Uterus (tissue), 2 donors: ENCODE results near the gene SLC25A34.

Experiments
- POLR2A ChIP-seq, 2 donors: fragments of 450-650 bp; IDR thresholded peaks; one replicate each; pipeline ENCODE4 v1.6.1; 2016; ENCODE audit warnings: antibody characterized with exemption in 2 of 2, mild to moderate bottlenecking in 1 of 2, moderate library complexity in 1 of 2
- TF ChIP-seq, protein P1 (sequence below), 4 experiments: fragments of 200-600 bp in 2 of 4; fragments of 450-650 bp in 2 of 4; sonication (generic) in 2 of 4; IDR thresholded peaks; one replicate each; pipeline ENCODE4 v1.5.1; 2016 to 2019; ENCODE audit warnings: antibody characterized with exemption in 4 of 4, mild to moderate bottlenecking in 2 of 4, moderate library complexity in 1 of 4

DNA sequence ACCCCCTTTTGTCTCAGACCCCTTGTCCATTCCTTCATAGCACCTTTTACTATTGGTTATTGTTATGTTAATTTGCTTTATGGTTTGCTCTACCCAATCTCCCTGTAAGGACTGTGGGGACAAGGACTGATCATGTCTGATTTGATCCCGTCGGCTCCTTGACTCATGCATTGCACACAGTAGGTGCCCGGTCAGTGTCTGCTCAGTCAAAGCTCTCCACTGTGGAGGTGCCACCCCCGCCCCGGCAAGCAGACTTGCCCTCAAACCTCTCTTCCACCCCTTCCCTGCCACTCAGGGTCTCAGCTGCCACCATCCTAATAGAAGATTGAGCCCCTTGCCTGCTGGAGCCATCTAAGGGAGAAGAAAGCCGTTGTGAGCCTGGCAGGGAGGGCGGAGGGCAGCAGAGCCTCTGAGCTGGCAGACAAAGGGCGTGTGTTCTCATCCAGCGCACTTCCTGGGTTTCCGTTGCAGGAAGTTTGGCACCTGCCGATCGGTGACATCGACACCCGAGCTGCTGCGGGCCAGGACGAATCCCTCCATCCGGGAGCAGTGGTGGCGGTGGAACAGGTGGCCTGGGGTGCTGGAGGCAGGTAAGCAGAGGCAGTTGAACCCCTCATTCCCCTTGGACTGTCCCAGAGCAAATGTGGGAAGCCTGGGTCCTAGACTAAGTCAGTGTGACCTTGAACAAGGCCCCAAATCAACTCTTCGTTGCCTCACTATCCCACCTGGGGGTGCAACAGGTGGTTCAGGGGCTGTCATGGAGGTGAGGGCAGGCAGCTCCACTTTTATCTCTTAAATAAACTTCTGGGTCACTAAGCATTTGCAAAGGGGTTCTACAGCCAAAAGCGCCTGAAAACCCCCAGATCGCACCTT lies 20.3 kb downstream of the SLC25A34 start:
- TF ChIP-seq, protein P1, sequence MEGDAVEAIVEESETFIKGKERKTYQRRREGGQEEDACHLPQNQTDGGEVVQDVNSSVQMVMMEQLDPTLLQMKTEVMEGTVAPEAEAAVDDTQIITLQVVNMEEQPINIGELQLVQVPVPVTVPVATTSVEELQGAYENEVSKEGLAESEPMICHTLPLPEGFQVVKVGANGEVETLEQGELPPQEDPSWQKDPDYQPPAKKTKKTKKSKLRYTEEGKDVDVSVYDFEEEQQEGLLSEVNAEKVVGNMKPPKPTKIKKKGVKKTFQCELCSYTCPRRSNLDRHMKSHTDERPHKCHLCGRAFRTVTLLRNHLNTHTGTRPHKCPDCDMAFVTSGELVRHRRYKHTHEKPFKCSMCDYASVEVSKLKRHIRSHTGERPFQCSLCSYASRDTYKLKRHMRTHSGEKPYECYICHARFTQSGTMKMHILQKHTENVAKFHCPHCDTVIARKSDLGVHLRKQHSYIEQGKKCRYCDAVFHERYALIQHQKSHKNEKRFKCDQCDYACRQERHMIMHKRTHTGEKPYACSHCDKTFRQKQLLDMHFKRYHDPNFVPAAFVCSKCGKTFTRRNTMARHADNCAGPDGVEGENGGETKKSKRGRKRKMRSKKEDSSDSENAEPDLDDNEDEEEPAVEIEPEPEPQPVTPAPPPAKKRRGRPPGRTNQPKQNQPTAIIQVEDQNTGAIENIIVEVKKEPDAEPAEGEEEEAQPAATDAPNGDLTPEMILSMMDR (IDR thresholded peaks at IDR 0.05) = no peak
- no peak for TF ChIP-seq POLR2A (IDR thresholded peaks at IDR 0.05)
